Measurements from ENCODE around the gene CTNND2.

Gene CTNND2

GRCh38 chr5:11922394-11922793 is 18.1 kb upstream of the CTNND2 start:
- TF ChIP-seq CTCF (conservative IDR thresholded peaks at IDR 0.05; ENCODE audit: low read depth, low read length): no peak
- DNase-seq (ENCODE audit: low read depth): no peak
- H3K4me3 ChIP-seq (ENCODE audit: low read length): no peak overlapping the region

GRCh38 chr5:11918463-11919045 is 14.3 kb upstream of the CTNND2 start:
- H3K4me3 ChIP-seq (ENCODE audit: low read length): no peak overlapping the region
- no peak for TF ChIP-seq CTCF (conservative IDR thresholded peaks at IDR 0.05; ENCODE audit: low read depth, low read length)
- DNase-seq (ENCODE audit: low read depth): no peak

- TF ChIP-seq CTCF (conservative IDR thresholded peaks at IDR 0.05; ENCODE audit: low read depth, low read length): no peak
- H3K4me3 ChIP-seq (ENCODE audit: low read length): no peak overlapping the region
- DNase-seq (ENCODE audit: low read depth): no peak
These were observed 5.2 kb upstream of the CTNND2 start for GRCh38 chr5:11909471-11909870.

- no peak for DNase-seq (ENCODE audit: low read depth)
- H3K4me3 ChIP-seq (ENCODE audit: low read length): no peak overlapping the region
- peak; percentile 21 for TF ChIP-seq CTCF (conservative IDR thresholded peaks at IDR 0.05; ENCODE audit: low read depth, low read length)
These were observed 2.3 kb upstream of the CTNND2 start for GRCh38 chr5:11906497-11906896.

- no peak overlapping the region for H3K4me3 ChIP-seq (ENCODE audit: low read length)
- DNase-seq (ENCODE audit: low read depth): no peak
- no peak for TF ChIP-seq CTCF (conservative IDR thresholded peaks at IDR 0.05; ENCODE audit: low read depth, low read length)
These were observed 960 bp upstream of the CTNND2 start for GRCh38 chr5:11905206-11905605.

- DNase-seq (ENCODE audit: low read depth): no peak
- H3K4me3 ChIP-seq (ENCODE audit: low read length): peak overlapping the region; percentile 55
- peak; percentile 4 for TF ChIP-seq CTCF (conservative IDR thresholded peaks at IDR 0.05; ENCODE audit: low read depth, low read length)
These were observed 507 bp downstream of the CTNND2 start for GRCh38 chr5:11903614-11904264.

- peak overlapping the region; percentile 55 for H3K4me3 ChIP-seq (ENCODE audit: low read length)
- DNase-seq (ENCODE audit: low read depth): no peak
- TF ChIP-seq CTCF (conservative IDR thresholded peaks at IDR 0.05; ENCODE audit: low read depth, low read length): no peak
These were observed 1.1 kb downstream of the CTNND2 start for GRCh38 chr5:11903121-11903613.

Measured in retinal pigment epithelial cell (primary cell).